K562 (cell line): Measurements from ENCODE around the gene TRANK1. TPM values are rescaled to one million over a fixed set of nuclear protein-coding genes. Genes with fewer than 3 reads are reported as not detected.

Source experiments
- CBFA2T3 ChIP-seq: fragments of 450-650 bp; IDR thresholded peaks from 2 replicates; pipeline ENCODE4 v1.6.1; 2017
- CHD2 ChIP-seq: IDR thresholded peaks from 2 replicates; pipeline ENCODE4 v1.6.1; 2011; ENCODE audit warnings: low read depth, low read length
- CREB3 ChIP-seq: fragments of 450-650 bp; conservative IDR thresholded peaks from 2 replicates; pipeline ENCODE4 v1.6.1; 2016; ENCODE audit warnings: missing genetic modification characterization, low read depth, mild to moderate bottlenecking, missing compliant biosample characterization, moderate library complexity
- CREB3L1 ChIP-seq: fragments of 450-650 bp; IDR thresholded peaks from 2 replicates; pipeline ENCODE4 v1.6.1; 2014; ENCODE audit warnings: low read depth, mild to moderate bottlenecking, moderate library complexity, borderline replicate concordance
- GTF2A2 ChIP-seq: IDR thresholded peaks from 2 replicates; pipeline ENCODE4 v1.6.1; 2016; ENCODE audit warnings: mild to moderate bottlenecking, missing genetic modification characterization, missing compliant biosample characterization
- HES1 ChIP-seq: fragments of 450-650 bp; IDR thresholded peaks from 2 replicates; pipeline ENCODE4 v1.6.1; 2016; ENCODE audit warnings: low read depth, mild to moderate bottlenecking, moderate library complexity
- MAX ChIP-seq: sonication (generic); formaldehyde crosslinking; IDR thresholded peaks from 2 replicates; pipeline ENCODE4 v1.9.0; 2022; ENCODE audit warnings: mild to moderate bottlenecking, missing genetic modification reagents
- RHOXF2B ChIP-seq: fragments of 250-450 bp; sonication (Bioruptor Pico); conservative IDR thresholded peaks from 2 replicates; pipeline ENCODE4 v1.5.1; 2021
- SOX6 ChIP-seq: fragments of 450-650 bp; IDR thresholded peaks from 2 replicates; pipeline ENCODE4 v1.6.1; 2014; ENCODE audit warnings: mild to moderate bottlenecking
- SRSF7 ChIP-seq: fragments of 200-400 bp; formaldehyde crosslinking; optimal IDR thresholded peaks from 2 replicates; pipeline ENCODE3; 2017; ENCODE audit warnings: mild to moderate bottlenecking, low read depth, low read length
- TCF3 ChIP-seq: sonication (generic); formaldehyde crosslinking; IDR thresholded peaks from 2 replicates; pipeline ENCODE4 v1.4.0; 2020; ENCODE audit warnings: mild to moderate bottlenecking, missing genetic modification reagents
- TEAD4 ChIP-seq, 2 experiments: sonication (generic) in 1 of 2; formaldehyde crosslinking in 1 of 2; IDR thresholded peaks; 2 replicates each; pipeline versions ENCODE4 v1.6.1 to v1.8.0; 2012 to 2022; ENCODE audit warnings: borderline replicate concordance in 1 of 2, inconsistent platforms in 1 of 2, low read length in 1 of 2, mild to moderate bottlenecking in 1 of 2, missing genetic modification reagents in 1 of 2
- TRIM25 ChIP-seq: fragments of 450-650 bp; IDR thresholded peaks from 2 replicates; pipeline ENCODE4 v1.7.0; 2016; ENCODE audit warnings: borderline replicate concordance
- ZNF586 ChIP-seq: fragments of 450-650 bp; formaldehyde crosslinking; conservative IDR thresholded peaks from 2 replicates; pipeline ENCODE4 v1.4.0; 2020; ENCODE audit warnings: mild to moderate bottlenecking, moderate library complexity
- polyA plus RNA-seq, 8 experiments: library from polyadenylated mRNA; depleted of rRNA in 4 of 8; stranded (reverse) in 5 of 8; unstranded in 3 of 8; fragments of >200 nt; fragmentation: Nextera tagmentation in 2 of 8; fragmentation: Illumina TruSeq in 1 of 8; extraction: Ambion mirVana in 2 of 8; extraction: Trizol in 1 of 8; gene quantifications; 2 replicates each; pipeline versions ENCODE4 v1.2.1 to v1.2.3, GENCODE V29; 2011 to 2014; ENCODE audit warnings: inconsistent platforms in 1 of 8, missing spikeins in 1 of 8
- total RNA-seq, 7 experiments: library from RNA; depleted of rRNA in 6 of 7; stranded (reverse); fragments of >200 nt in 6 of 7; fragmentation: Illumina TruSeq in 2 of 7; extraction: Trizol in 2 of 7; gene quantifications; 2 replicates each; pipeline versions ENCODE4 v1.2.1 to v1.2.3, GENCODE V29; 2011 to 2021; ENCODE audit warnings: low replicate concordance in 1 of 7

The TRANK1 gene
- total and polyA plus RNA-seq, 9 of the 15 experiments (the other 6 are each of a cell fraction or from before 2014, with no cell fraction given) = 0.41 to 5.3 (median 2.1) TPM

- TF ChIP-seq TRIM25 (no peak), CREB3L1 (no peak), GTF2A2 (no peak), CREB3 (tag) (no peak), CHD2 (no peak), ZNF586 (CRISPR knock-in tag) (no peak), SRSF7 (no peak), HES1 (no peak), TEAD4 (IDR thresholded peaks at IDR 0.05; ENCODE audit: low read length) (peak; percentile 41; the same call in 1 of the 2 replicates), TEAD4 (CRISPR knock-in tag; IDR thresholded peaks at IDR 0.05; ENCODE audit: borderline replicate concordance) (no peak), TCF3 (CRISPR knock-in tag) (peak; percentile 67), CBFA2T3 (peak; percentile 81), MAX (CRISPR knock-in tag) (no peak), RHOXF2B (CRISPR knock-in tag) (no peak), SOX6 (peak; percentile 62; the same call in 1 of the 2 replicates)
- TF ChIP-seq, all 486 proteins: peak for 11
Measured at GRCh38 chr3:36973139-36973538, 28.3 kb upstream of the TRANK1 start (continued).
